ENCODE measurements around the gene RAI2.

Gene RAI2

DNA sequence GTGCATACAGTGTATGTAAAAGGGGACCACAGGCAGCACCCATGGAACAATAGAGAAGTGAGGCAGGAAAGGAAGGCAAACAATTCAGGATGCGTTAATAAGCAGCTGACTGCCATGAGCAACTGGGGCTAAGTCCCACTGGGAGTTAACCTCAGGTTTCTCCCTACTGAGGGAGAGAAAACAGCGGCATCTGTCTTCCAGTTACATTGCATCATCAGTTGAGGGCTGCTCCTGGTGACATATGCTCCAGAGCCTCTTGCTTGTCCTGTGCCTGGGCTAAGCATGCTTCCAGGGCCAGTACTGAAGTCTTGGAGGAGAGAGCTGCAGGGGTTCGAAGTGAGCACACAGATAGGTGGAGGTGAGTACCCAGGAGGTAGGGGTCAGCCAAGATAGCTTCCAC lies 24.3 kb downstream of the RAI2 start:
- Mint-ChIP-seq H3K4me1 (no peaks in the 10 kb centered on the region), H3K27ac (no peak overlapping the region), H3K9me3 (peaks cover 8% of the 10 kb centered on the region), H3K27me3 (ENCODE audit: low read depth, poor library complexity) (no peaks in the 10 kb centered on the region), H3K4me3 (no peak overlapping the region), H3K36me3 (ENCODE audit: low read depth) (no peaks in the 10 kb centered on the region)
- TF ChIP-seq, protein P1, sequence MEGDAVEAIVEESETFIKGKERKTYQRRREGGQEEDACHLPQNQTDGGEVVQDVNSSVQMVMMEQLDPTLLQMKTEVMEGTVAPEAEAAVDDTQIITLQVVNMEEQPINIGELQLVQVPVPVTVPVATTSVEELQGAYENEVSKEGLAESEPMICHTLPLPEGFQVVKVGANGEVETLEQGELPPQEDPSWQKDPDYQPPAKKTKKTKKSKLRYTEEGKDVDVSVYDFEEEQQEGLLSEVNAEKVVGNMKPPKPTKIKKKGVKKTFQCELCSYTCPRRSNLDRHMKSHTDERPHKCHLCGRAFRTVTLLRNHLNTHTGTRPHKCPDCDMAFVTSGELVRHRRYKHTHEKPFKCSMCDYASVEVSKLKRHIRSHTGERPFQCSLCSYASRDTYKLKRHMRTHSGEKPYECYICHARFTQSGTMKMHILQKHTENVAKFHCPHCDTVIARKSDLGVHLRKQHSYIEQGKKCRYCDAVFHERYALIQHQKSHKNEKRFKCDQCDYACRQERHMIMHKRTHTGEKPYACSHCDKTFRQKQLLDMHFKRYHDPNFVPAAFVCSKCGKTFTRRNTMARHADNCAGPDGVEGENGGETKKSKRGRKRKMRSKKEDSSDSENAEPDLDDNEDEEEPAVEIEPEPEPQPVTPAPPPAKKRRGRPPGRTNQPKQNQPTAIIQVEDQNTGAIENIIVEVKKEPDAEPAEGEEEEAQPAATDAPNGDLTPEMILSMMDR (IDR thresholded peaks at IDR 0.05): no peak
- no peak for DNase-seq

DNA sequence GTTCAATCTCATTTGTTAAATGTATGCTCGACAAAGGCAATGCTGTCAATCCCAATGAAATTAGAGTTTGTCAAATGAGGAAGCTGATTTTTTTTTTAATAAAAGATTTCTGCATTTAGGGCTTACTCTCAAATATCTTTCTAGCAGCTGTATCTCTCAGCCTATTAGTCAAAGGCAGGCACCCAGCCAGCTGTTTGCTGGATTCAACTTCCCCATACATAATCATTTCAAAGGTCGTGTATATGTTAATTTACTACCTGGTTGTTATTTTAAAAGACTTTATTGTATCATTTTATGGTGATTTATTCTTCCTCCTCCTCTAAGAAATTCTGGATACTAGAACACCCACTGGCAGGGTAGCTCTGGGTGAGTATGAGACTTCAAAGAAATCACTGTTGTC lies 27.1 kb downstream of the RAI2 start:
- Mint-ChIP-seq H3K4me1 (no peaks in the 10 kb centered on the region), H3K9me3 (peaks cover 14% of the 10 kb centered on the region), H3K36me3 (ENCODE audit: low read depth) (no peaks in the 10 kb centered on the region), H3K27ac (no peak overlapping the region), H3K27me3 (ENCODE audit: low read depth, poor library complexity) (peaks cover under 1% of the 10 kb centered on the region), H3K4me3 (no peak overlapping the region)
- TF ChIP-seq, protein P1 (IDR thresholded peaks at IDR 0.05): no peak
- DNase-seq: no peak

DNA sequence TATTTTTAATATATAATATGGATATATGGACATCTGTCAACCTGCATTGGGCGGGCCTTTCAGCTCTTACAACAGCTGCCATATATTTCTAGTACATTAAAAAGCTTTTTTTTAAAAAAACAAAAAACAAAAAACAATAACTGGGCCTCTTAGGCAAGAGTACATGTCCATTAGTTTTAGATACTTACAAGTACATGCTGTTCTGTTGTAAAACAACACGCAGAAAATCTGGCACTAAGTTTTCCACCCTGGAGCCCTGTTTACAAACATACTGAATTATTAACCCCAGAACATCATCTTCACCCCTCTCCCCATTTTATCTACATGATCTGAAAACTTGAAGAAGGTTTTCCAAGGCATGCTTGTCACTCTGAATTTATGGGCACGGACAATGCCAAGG lies 29.8 kb downstream of the RAI2 start:
- no peaks in the 10 kb centered on the region for H3K36me3 Mint-ChIP-seq (ENCODE audit: low read depth)
- no peak overlapping the region for H3K4me3 Mint-ChIP-seq
- no peaks in the 10 kb centered on the region for H3K4me1 Mint-ChIP-seq
- DNase-seq: no peak
- H3K27ac Mint-ChIP-seq: no peak overlapping the region
- peaks cover 29% of the 10 kb centered on the region for H3K9me3 Mint-ChIP-seq
- TF ChIP-seq, protein P1 (IDR thresholded peaks at IDR 0.05): no peak
- H3K27me3 Mint-ChIP-seq (ENCODE audit: low read depth, poor library complexity): peaks cover 5% of the 10 kb centered on the region

DNA sequence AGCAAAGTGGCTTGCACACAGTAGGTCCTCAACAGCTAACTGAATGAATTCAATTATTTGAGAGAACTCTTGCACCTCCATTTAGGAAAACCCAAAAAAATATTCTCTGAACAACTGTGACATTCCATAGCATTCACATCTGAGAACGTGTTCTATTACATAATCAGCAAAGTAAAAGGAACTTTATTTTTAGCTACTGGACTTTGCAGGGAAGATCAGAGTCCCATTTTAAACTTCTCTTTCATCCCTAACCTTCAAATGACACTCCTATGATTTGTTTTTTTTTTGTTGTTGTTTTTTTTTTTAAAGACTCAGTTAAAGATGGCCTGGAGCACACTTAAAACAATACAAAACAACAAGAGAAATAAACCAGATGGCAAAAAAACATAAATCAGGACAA lies 30.9 kb downstream of the RAI2 start:
- Mint-ChIP-seq H3K4me1 (no peaks in the 10 kb centered on the region), H3K9me3 (peaks cover 32% of the 10 kb centered on the region), H3K4me3 (no peak overlapping the region), H3K27me3 (ENCODE audit: low read depth, poor library complexity) (peaks cover 5% of the 10 kb centered on the region), H3K36me3 (ENCODE audit: low read depth) (no peaks in the 10 kb centered on the region), H3K27ac (no peak overlapping the region)
- TF ChIP-seq, protein P1 (IDR thresholded peaks at IDR 0.05): no peak
- no peak for DNase-seq

DNA sequence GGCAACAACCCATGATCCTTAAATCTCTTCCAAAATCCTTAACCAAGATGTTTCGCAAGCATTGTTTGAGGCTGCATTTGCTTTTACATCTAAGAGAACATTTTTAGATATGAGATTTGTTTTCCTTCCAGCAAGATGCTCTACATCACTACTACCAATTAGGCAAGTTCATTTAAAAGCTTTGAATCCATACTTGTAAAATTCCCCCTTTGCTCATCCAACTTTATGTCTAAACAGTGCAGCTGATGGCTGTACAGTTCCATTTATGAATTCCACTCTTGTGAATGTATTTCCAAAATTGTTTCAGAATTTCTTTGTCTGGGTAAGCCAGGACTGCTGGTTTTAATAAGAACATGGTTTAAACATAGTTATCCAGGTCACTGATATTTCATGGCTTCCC lies 31.5 kb downstream of the RAI2 start:
- no peak overlapping the region for H3K27ac Mint-ChIP-seq
- H3K4me1 Mint-ChIP-seq: no peaks in the 10 kb centered on the region
- H3K27me3 Mint-ChIP-seq (ENCODE audit: low read depth, poor library complexity): peaks cover 5% of the 10 kb centered on the region
- peaks cover 37% of the 10 kb centered on the region for H3K9me3 Mint-ChIP-seq
- no peak overlapping the region for H3K4me3 Mint-ChIP-seq
- no peaks in the 10 kb centered on the region for H3K36me3 Mint-ChIP-seq (ENCODE audit: low read depth)
- TF ChIP-seq, protein P1 (IDR thresholded peaks at IDR 0.05): no peak
- no peak for DNase-seq

DNA sequence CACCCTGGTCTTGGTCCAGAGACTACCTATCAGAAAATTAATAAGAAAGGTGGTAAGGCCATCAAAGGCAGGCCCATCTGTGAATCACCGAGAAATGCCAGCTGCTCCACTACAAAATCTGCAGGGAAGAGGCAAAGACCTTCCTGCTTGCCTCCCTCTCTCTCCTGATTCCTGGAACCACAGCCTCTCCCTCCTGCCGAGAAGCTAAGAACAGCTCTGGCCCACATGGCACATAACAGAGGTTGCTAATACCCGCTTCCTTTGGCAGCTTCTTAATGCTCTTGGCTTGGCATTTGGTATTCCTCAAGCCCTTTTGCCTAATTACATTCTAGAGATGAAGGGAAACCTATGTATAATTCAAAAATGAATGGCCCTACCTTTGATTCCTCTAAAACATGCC lies 32.9 kb downstream of the RAI2 start:
- no peaks in the 10 kb centered on the region for H3K36me3 Mint-ChIP-seq (ENCODE audit: low read depth)
- H3K4me3 Mint-ChIP-seq: no peak overlapping the region
- no peak for DNase-seq
- H3K9me3 Mint-ChIP-seq: peaks cover 37% of the 10 kb centered on the region
- no peaks in the 10 kb centered on the region for H3K4me1 Mint-ChIP-seq
- TF ChIP-seq, protein P1 (IDR thresholded peaks at IDR 0.05): no peak
- peaks cover 5% of the 10 kb centered on the region for H3K27me3 Mint-ChIP-seq (ENCODE audit: low read depth, poor library complexity)
- no peak overlapping the region for H3K27ac Mint-ChIP-seq
